ENCODE measurements around the gene RPL31.
"Not testable (repeated sequence)": the region's sequence is repeated elsewhere in the genome, so short reads cannot be mapped to it uniquely, and the experiment has no call there.

The RPL31 gene

GRCh38 chr2:101047774-101048173, 45.7 kb downstream of the RPL31 start:
- Histone ChIP-seq H3K4me3 (ENCODE audit: low read length) (no peak overlapping the region), H3K36me3 (ENCODE audit: insufficient read depth, low read length) (peaks cover 5% of the 10 kb centered on the region), H3K27ac (ENCODE audit: low read depth, low read length) (no peak overlapping the region), H3K27me3 (ENCODE audit: insufficient read depth, low read length) (no peaks in the 10 kb centered on the region), H3K9ac (ENCODE audit: low read depth, low read length) (no peak overlapping the region), H3K4me1 (ENCODE audit: insufficient read depth, low read length) (no peaks in the 10 kb centered on the region), H3K9me3 (ENCODE audit: insufficient read depth, low read depth, low read length) (no peaks in the 10 kb centered on the region)
- 92% methylated on average over 6 of the region's 6 CpGs for WGBS

- Histone ChIP-seq H3K4me1 (ENCODE audit: insufficient read depth, low read length) (no peaks in the 10 kb centered on the region), H3K27ac (ENCODE audit: low read depth, low read length) (no peak overlapping the region), H3K27me3 (ENCODE audit: insufficient read depth, low read length) (no peaks in the 10 kb centered on the region), H3K9ac (ENCODE audit: low read depth, low read length) (no peak overlapping the region), H3K9me3 (ENCODE audit: insufficient read depth, low read depth, low read length) (no peaks in the 10 kb centered on the region), H3K36me3 (ENCODE audit: insufficient read depth, low read length) (peaks cover 7% of the 10 kb centered on the region), H3K4me3 (ENCODE audit: low read length) (no peak overlapping the region)
- WGBS, result 59% methylated on average over 3 of the region's 3 CpGs
Measured at GRCh38 chr2:101048756-101049155, 46.7 kb downstream of the RPL31 start.

- H3K9me3 ChIP-seq (ENCODE audit: insufficient read depth, low read depth, low read length); H3K4me1 ChIP-seq (ENCODE audit: insufficient read depth, low read length); H3K36me3 ChIP-seq (ENCODE audit: insufficient read depth, low read length); H3K4me3 ChIP-seq (ENCODE audit: low read length); H3K27ac ChIP-seq (ENCODE audit: low read depth, low read length); H3K27me3 ChIP-seq (ENCODE audit: insufficient read depth, low read length); H3K9ac ChIP-seq (ENCODE audit: low read depth, low read length): not testable (repeated sequence)
- 94% methylated on average over 6 of the region's 6 CpGs for WGBS
Measured at GRCh38 chr2:101050886-101051285, 48.8 kb downstream of the RPL31 start.

- Histone ChIP-seq H3K4me3 (ENCODE audit: low read length) (no peak overlapping the region), H3K27me3 (ENCODE audit: insufficient read depth, low read length) (no peaks in the 10 kb centered on the region), H3K9me3 (ENCODE audit: insufficient read depth, low read depth, low read length) (no peaks in the 10 kb centered on the region), H3K9ac (ENCODE audit: low read depth, low read length) (no peak overlapping the region), H3K4me1 (ENCODE audit: insufficient read depth, low read length) (no peaks in the 10 kb centered on the region), H3K27ac (ENCODE audit: low read depth, low read length) (no peak overlapping the region), H3K36me3 (ENCODE audit: insufficient read depth, low read length) (peaks cover 15% of the 10 kb centered on the region)
- WGBS, result 86% methylated on average over 5 of the region's 5 CpGs
Measured at GRCh38 chr2:101052147-101052546, 50.1 kb downstream of the RPL31 start.

- no peaks in the 10 kb centered on the region for H3K9me3 ChIP-seq (ENCODE audit: insufficient read depth, low read depth, low read length)
- H3K4me1 ChIP-seq (ENCODE audit: insufficient read depth, low read length), result no peaks in the 10 kb centered on the region
- 94% methylated on average over 3 of the region's 3 CpGs for WGBS
- H3K27me3 ChIP-seq (ENCODE audit: insufficient read depth, low read length), result no peaks in the 10 kb centered on the region
- no peak overlapping the region for H3K27ac ChIP-seq (ENCODE audit: low read depth, low read length)
- no peak overlapping the region for H3K4me3 ChIP-seq (ENCODE audit: low read length)
- peaks cover 18% of the 10 kb centered on the region for H3K36me3 ChIP-seq (ENCODE audit: insufficient read depth, low read length)
- H3K9ac ChIP-seq (ENCODE audit: low read depth, low read length), result no peak overlapping the region
Measured at GRCh38 chr2:101053117-101053516, 51.0 kb downstream of the RPL31 start.
